Measurements from ENCODE around the gene CASP3. TPM values are rescaled to one million over a fixed set of nuclear protein-coding genes. Genes with fewer than 3 reads are reported as not detected.

Gene CASP3
- total and polyA plus RNA-seq, 9 of the 15 experiments (the other 6 are each of a cell fraction or from before 2014, with no cell fraction given), result 17.6 to 40.1 (median 31.8) TPM

DNA sequence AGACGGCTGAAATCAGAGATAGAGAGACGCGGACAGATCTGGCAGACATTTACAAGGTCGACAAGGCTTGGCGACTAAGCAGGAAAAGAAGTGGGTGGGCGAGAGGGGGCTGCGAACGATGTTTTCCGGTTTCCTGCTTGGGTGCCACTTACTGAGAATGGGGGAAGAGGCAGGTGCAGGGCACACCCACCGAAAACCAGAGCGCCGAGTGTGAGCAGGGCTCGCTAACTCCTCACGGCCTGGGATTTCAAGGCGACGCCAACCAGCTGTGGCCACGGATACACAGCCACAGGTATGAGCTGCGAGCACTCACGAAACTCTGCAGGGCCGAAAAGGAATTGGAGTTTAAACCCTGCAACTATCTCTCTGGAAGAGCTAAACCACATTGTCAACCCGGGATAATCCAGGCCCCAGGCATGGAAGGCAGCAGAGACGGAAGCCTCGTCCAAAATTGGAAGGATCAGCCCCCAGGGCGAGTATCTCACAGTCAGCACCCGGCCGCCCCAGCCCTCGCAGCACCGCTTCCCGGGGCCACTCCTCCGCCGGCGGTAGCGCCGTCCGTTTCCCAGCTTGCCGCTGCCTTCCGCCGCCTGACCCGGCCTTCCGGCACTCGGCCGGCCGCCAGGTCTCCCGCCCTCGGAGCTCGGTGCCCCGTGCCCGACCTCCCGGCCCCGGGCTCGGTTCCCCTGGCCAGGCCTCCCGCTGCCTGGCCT, 778 bp downstream of the CASP3 start (continued):
- TF ChIP-seq, protein P1, sequence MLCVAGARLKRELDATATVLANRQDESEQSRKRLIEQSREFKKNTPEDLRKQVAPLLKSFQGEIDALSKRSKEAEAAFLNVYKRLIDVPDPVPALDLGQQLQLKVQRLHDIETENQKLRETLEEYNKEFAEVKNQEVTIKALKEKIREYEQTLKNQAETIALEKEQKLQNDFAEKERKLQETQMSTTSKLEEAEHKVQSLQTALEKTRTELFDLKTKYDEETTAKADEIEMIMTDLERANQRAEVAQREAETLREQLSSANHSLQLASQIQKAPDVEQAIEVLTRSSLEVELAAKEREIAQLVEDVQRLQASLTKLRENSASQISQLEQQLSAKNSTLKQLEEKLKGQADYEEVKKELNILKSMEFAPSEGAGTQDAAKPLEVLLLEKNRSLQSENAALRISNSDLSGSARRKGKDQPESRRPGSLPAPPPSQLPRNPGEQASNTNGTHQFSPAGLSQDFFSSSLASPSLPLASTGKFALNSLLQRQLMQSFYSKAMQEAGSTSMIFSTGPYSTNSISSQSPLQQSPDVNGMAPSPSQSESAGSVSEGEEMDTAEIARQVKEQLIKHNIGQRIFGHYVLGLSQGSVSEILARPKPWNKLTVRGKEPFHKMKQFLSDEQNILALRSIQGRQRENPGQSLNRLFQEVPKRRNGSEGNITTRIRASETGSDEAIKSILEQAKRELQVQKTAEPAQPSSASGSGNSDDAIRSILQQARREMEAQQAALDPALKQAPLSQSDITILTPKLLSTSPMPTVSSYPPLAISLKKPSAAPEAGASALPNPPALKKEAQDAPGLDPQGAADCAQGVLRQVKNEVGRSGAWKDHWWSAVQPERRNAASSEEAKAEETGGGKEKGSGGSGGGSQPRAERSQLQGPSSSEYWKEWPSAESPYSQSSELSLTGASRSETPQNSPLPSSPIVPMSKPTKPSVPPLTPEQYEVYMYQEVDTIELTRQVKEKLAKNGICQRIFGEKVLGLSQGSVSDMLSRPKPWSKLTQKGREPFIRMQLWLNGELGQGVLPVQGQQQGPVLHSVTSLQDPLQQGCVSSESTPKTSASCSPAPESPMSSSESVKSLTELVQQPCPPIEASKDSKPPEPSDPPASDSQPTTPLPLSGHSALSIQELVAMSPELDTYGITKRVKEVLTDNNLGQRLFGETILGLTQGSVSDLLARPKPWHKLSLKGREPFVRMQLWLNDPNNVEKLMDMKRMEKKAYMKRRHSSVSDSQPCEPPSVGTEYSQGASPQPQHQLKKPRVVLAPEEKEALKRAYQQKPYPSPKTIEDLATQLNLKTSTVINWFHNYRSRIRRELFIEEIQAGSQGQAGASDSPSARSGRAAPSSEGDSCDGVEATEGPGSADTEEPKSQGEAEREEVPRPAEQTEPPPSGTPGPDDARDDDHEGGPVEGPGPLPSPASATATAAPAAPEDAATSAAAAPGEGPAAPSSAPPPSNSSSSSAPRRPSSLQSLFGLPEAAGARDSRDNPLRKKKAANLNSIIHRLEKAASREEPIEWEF (CRISPR knock-in tag; IDR thresholded peaks at IDR 0.05), result no peak
- TF ChIP-seq, protein P2, sequence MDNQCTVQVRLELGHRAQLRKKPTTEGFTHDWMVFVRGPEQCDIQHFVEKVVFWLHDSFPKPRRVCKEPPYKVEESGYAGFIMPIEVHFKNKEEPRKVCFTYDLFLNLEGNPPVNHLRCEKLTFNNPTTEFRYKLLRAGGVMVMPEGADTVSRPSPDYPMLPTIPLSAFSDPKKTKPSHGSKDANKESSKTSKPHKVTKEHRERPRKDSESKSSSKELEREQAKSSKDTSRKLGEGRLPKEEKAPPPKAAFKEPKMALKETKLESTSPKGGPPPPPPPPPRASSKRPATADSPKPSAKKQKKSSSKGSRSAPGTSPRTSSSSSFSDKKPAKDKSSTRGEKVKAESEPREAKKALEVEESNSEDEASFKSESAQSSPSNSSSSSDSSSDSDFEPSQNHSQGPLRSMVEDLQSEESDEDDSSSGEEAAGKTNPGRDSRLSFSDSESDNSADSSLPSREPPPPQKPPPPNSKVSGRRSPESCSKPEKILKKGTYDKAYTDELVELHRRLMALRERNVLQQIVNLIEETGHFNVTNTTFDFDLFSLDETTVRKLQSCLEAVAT (IDR thresholded peaks at IDR 0.05), result 0 out of 4 replicates have a peak, but pooled peaks of 1 of the 2 experiments have one; percentile 48
- TF ChIP-seq ZNF644 (tag; IDR thresholded peaks at IDR 0.05; ENCODE audit: low read depth) (0 out of 2 replicates have a peak, but pooled peaks have one; percentile 24), ATF7 (IDR thresholded peaks at IDR 0.05) (no peak), ZNF75A (CRISPR knock-in tag; IDR thresholded peaks at IDR 0.05) (no peak), CBFB (CRISPR knock-in tag; IDR thresholded peaks at IDR 0.05) (no peak), ZC3H8 (IDR thresholded peaks at IDR 0.05) (no peak), POLR2AphosphoS2 (IDR thresholded peaks at IDR 0.05; ENCODE audit: low read length) (no peak), NR2C2 (CRISPR knock-in tag; IDR thresholded peaks at IDR 0.05) (0 out of 2 replicates have a peak, but pooled peaks have one; percentile 26), NR2C2 (tag; IDR thresholded peaks at IDR 0.05) (no peak), HNRNPLL (IDR thresholded peaks at IDR 0.05; ENCODE audit: low read depth, low read length, poor library complexity, severe bottlenecking) (peak; percentile 13), TARDBP (IDR thresholded peaks at IDR 0.05) (no peak), TCF7 (IDR thresholded peaks at IDR 0.05; ENCODE audit: borderline replicate concordance) (0 out of 2 replicates have a peak, but pooled peaks have one; percentile 16), SMAD4 (CRISPR knock-in tag; conservative IDR thresholded peaks at IDR 0.05) (no peak), NONO (IDR thresholded peaks at IDR 0.05; ENCODE audit: low read depth in 2 of 2, low read length in 1 of 2) (no peak), FOS (IDR thresholded peaks at IDR 0.05; ENCODE audit: extremely low read depth, insufficient read length) (no peak), NFIX (CRISPR knock-in tag; IDR thresholded peaks at IDR 0.05; ENCODE audit: low read depth) (no peak), E2F3 (CRISPR knock-in tag; IDR thresholded peaks at IDR 0.05) (no peak), KAT8 (IDR thresholded peaks at IDR 0.05; ENCODE audit: low read depth) (no peak), RBM17 (IDR thresholded peaks at IDR 0.05; ENCODE audit: borderline replicate concordance, low read depth, low read length) (no peak), CBX5 (IDR thresholded peaks at IDR 0.05; ENCODE audit: borderline replicate concordance, low read depth) (no peak)
- TF ChIP-seq, protein P3, sequence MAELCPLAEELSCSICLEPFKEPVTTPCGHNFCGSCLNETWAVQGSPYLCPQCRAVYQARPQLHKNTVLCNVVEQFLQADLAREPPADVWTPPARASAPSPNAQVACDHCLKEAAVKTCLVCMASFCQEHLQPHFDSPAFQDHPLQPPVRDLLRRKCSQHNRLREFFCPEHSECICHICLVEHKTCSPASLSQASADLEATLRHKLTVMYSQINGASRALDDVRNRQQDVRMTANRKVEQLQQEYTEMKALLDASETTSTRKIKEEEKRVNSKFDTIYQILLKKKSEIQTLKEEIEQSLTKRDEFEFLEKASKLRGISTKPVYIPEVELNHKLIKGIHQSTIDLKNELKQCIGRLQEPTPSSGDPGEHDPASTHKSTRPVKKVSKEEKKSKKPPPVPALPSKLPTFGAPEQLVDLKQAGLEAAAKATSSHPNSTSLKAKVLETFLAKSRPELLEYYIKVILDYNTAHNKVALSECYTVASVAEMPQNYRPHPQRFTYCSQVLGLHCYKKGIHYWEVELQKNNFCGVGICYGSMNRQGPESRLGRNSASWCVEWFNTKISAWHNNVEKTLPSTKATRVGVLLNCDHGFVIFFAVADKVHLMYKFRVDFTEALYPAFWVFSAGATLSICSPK (IDR thresholded peaks at IDR 0.05; ENCODE audit: borderline replicate concordance), result no peak
